Spleen (tissue), 11 donors: Measurements from ENCODE around the gene UBR1. TPM values are rescaled to one million over a fixed set of nuclear protein-coding genes. Genes with fewer than 3 reads are reported as not detected.

Source experiments
- DNase-seq: peaks from one replicate; pipeline ENCODE4 v3.0.0-alpha.2; 2020
- H3K27ac ChIP-seq, 8 donors: fragments of 200-600 bp; sonication (generic) in 7 of 8; 1 replicate in 4 of 8; 2 replicates in 4 of 8; pipeline versions ENCODE4 v1.5.0 to v1.8.0; 2016 to 2021; ENCODE audit warnings: inconsistent platforms in 4 of 8, mild to moderate bottlenecking in 4 of 8, moderate library complexity in 1 of 8
- H3K27me3 ChIP-seq, 7 donors: fragments of 200-600 bp; sonication (generic) in 6 of 7; replicated peaks in 1 of 7; 1 replicate in 4 of 7; 2 replicates in 3 of 7; pipeline versions ENCODE4 v1.5.0 to v1.8.0; 2016 to 2021; ENCODE audit warnings: inconsistent platforms in 3 of 7, mild to moderate bottlenecking in 1 of 7
- H3K36me3 ChIP-seq, 6 donors: fragments of 200-600 bp; sonication (generic) in 5 of 6; 1 replicate in 4 of 6; 2 replicates in 2 of 6; pipeline versions ENCODE4 v1.5.0 to v1.8.0; 2016 to 2021; ENCODE audit warnings: inconsistent platforms in 2 of 6
- H3K4me1 ChIP-seq, 6 donors: fragments of 200-600 bp; sonication (generic) in 5 of 6; 1 replicate in 3 of 6; 2 replicates in 3 of 6; pipeline versions ENCODE4 v1.5.0 to v1.8.0; 2016 to 2021; ENCODE audit warnings: inconsistent platforms in 3 of 6
- H3K4me3 ChIP-seq, 8 donors: fragments of 200-600 bp; sonication (generic) in 7 of 8; 1 replicate in 4 of 8; 2 replicates in 4 of 8; pipeline versions ENCODE4 v1.5.0 to v1.8.0; 2016 to 2021; ENCODE audit warnings: inconsistent platforms in 4 of 8, mild to moderate bottlenecking in 4 of 8, moderate library complexity in 2 of 8
- H3K9me3 ChIP-seq, 8 donors: fragments of 200-600 bp; sonication (generic) in 7 of 8; 1 replicate in 4 of 8; 2 replicates in 4 of 8; pipeline versions ENCODE4 v1.5.0 to v1.8.0; 2016 to 2021; ENCODE audit warnings: inconsistent platforms in 4 of 8
- POLR2A ChIP-seq, 3 donors: fragments of 450-650 bp; IDR thresholded peaks; one replicate each; pipeline ENCODE4 v1.5.1; 2017; ENCODE audit warnings: antibody characterized with exemption in 3 of 3, mild to moderate bottlenecking in 1 of 3
- POLR2AphosphoS5 ChIP-seq, 3 donors: sonication (generic); formaldehyde crosslinking; IDR thresholded peaks; one replicate each; pipeline ENCODE4 v1.5.1; 2017; ENCODE audit warnings: antibody characterized with exemption in 3 of 3
- WGBS, 5 donors: extraction: QIAGEN DNeasy Blood & Tissue Kit in 3 of 5; methylation state at CpG; one replicate each; pipeline versions ENCODE4 v1.1.5 to v1.1.7; 2013 to 2018; 5-methylcytosine and 5-hydroxymethylcytosine counted together
- intact Hi-C: fragments of 100-400 bp; cut with DNase I; formaldehyde crosslinking; loops from one replicate; pipeline ENCODE4 v1.15.0; 2023; ENCODE audit warnings: low total_unique reads
- polyA plus RNA-seq, 3 donors: library from polyadenylated mRNA; stranded (reverse); fragments of 200-250 nt; gene quantifications; one replicate each; pipeline ENCODE4 v1.2.1, GENCODE V29; 2013
- total RNA-seq, 7 donors: library from RNA; depleted of rRNA in 3 of 7; stranded (reverse); fragments of >200 nt in 3 of 7; fragmentation: NEBNext Ultra II Directional in 4 of 7; extraction: Animal tissue kit (Norgen Biotek cat#: 25700) in 4 of 7; gene quantifications; one replicate each; pipeline versions ENCODE4 v1.1.0 to v1.2.1, GENCODE V29; 2016 to 2021
- TF ChIP-seq, protein P1 (sequence below), 11 experiments: fragments of 200-600 bp in 7 of 11; fragments of 450-650 bp in 4 of 11; sonication (generic) in 4 of 11; IDR thresholded peaks in 8 of 11; conservative IDR thresholded peaks in 3 of 11; 1 replicate in 7 of 11; 2 replicates in 4 of 11; pipeline versions ENCODE4 v1.4.0 to v1.8.0; 2016 to 2021; ENCODE audit warnings: antibody characterized with exemption in 11 of 11, inconsistent platforms in 4 of 11, mild to moderate bottlenecking in 1 of 11
- donor health status: healthy with polysubstance abuse.
- donor health status: DM: no; HTN: no; CAD: no; lungs with moderate emphysema.
- donor health status: DM: no; HTN: no; CAD: no.
- donor health status: Bipolar disorder and iron deficiency.
- donor health status: healthy.
- donor health status: DM: no; HTN: no; CAD: no.
- donor health status: DM: yes; HTN: yes; CAD: no.

The UBR1 gene
- total and polyA plus RNA-seq, 10 donors, result 4.3 to 69.2 (median 38.8) TPM

DNA sequence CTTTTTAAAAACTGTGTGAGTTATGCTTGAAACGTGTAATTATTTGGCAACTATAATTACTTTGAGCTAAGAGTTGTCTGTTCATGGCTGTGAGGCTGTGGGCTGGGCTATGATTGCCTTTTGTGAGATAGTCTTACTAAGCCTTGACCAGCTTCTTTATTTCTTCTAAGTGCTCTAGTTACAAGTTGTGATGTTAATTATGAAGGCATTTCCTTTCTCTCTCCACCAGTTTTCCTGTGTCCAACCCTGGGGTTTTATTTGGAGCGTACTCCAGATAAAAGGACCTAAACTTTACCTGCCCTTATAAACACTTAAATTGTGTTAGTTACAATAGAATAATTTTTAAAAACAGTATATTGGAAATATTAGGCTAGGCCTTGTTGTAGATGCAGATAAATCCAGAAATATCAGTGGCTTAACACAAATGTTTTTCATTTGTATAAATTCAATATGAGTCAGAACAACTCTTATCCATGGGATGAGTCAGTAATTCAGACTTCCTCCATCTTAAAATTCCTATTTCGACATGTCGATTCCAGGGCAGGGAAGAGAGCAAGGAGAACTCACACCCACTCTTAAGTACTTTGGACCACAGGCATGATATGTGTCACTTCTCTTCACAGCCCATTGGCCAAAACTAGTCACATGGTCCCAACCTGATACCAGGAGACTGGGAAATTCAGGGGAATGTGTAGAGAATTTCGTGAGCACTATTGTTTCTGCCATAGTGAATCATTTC is 44.5 kb upstream of the UBR1 start:
- WGBS, 5 donors, result 81 to 87% (median 86%) methylated on average over 5 of the region's 5 CpGs
- peaks cover 4 to 100% (median 55%) of the 10 kb centered on the region in 6 donors for H3K36me3 ChIP-seq

DNA sequence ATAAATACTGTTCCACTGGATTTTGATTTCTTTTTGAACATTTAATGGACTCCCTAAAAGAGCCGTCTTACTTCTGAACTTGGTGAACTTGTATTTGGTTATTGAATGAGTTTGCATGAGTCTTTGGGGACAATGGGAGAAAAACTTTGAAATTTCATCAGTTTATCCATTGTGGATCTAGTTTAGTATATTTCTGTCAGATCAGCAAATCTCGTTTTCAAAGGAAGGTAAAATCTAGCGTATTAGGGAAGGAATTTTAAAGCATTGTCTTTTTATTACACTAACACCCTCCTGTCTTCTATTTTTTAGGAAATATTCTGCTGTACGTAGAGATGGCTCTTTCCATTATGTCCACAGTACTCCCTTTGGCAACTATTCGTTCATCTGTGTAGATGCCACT is 40.3 kb upstream of the UBR1 start:
- Histone ChIP-seq H3K4me1 (peaks cover 3 to 25% (median 14%) of the 10 kb centered on the region in 6 donors), H3K27me3 (no peaks in the 10 kb centered on the region), H3K27ac (no peak overlapping the region), H3K36me3 (peaks cover 0 to 82% (median 32%) of the 10 kb centered on the region in 6 donors), H3K9me3 (no peaks in the 10 kb centered on the region), H3K4me3 (no peak overlapping the region)
- TF ChIP-seq POLR2A (IDR thresholded peaks at IDR 0.05) (no peak), POLR2AphosphoS5 (IDR thresholded peaks at IDR 0.05) (no peak)
- TF ChIP-seq, protein P1, sequence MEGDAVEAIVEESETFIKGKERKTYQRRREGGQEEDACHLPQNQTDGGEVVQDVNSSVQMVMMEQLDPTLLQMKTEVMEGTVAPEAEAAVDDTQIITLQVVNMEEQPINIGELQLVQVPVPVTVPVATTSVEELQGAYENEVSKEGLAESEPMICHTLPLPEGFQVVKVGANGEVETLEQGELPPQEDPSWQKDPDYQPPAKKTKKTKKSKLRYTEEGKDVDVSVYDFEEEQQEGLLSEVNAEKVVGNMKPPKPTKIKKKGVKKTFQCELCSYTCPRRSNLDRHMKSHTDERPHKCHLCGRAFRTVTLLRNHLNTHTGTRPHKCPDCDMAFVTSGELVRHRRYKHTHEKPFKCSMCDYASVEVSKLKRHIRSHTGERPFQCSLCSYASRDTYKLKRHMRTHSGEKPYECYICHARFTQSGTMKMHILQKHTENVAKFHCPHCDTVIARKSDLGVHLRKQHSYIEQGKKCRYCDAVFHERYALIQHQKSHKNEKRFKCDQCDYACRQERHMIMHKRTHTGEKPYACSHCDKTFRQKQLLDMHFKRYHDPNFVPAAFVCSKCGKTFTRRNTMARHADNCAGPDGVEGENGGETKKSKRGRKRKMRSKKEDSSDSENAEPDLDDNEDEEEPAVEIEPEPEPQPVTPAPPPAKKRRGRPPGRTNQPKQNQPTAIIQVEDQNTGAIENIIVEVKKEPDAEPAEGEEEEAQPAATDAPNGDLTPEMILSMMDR (IDR thresholded peaks at IDR 0.05 in 8 of 11, conservative IDR thresholded peaks at IDR 0.05 in 3 of 11), result no peak
- DNase-seq, result no peak
- 93 to 96% (median 95%) methylated on average over 5 of the region's 5 CpGs for WGBS, 5 donors
- intact Hi-C loops, result no loop called here

More for the DNA sequence above, 44.5 kb upstream of the UBR1 start:
- Histone ChIP-seq H3K4me3 (no peak overlapping the region), H3K9me3 (no peaks in the 10 kb centered on the region), H3K27me3 (no peaks in the 10 kb centered on the region), H3K4me1 (peaks cover 0 to 22% (median 0%) of the 10 kb centered on the region in 6 donors), H3K27ac (no peak overlapping the region)
- TF ChIP-seq, protein P1 (IDR thresholded peaks at IDR 0.05 in 8 of 11, conservative IDR thresholded peaks at IDR 0.05 in 3 of 11), result no peak
- no peak for TF ChIP-seq POLR2AphosphoS5 (IDR thresholded peaks at IDR 0.05)
- no peak for TF ChIP-seq POLR2A (IDR thresholded peaks at IDR 0.05)
- intact Hi-C loops, result no loop called here
- no peak for DNase-seq

DNA sequence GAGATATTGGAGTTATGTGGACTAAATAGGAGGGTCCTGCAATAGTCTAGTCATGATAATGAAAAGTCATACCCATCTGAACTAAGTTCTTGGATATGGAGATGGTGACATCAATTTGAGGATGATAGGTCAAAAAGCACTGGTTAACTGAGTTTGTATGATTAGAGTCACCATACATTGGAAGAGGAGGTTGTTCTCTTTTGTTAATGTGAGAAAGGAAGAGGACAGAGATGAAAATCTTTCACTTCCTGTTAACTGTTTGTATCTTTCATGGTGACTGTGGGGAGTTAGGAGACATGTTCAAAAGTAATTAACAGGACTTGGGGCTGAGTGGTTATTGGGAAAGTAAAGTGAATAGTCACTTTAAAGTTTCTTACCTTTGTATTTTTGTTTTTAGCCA is 38.7 kb upstream of the UBR1 start:
- intact Hi-C loops, result no loop called here
- H3K4me3 ChIP-seq, result no peak overlapping the region
- H3K27me3 ChIP-seq, result no peaks in the 10 kb centered on the region
- DNase-seq, result no peak
- peaks cover 3 to 25% (median 14%) of the 10 kb centered on the region in 6 donors for H3K4me1 ChIP-seq
- H3K27ac ChIP-seq, result peak overlapping the region in 2 of 8 donors; percentile 2 to 19
- no peak for TF ChIP-seq POLR2A (IDR thresholded peaks at IDR 0.05)
- H3K9me3 ChIP-seq, result no peaks in the 10 kb centered on the region
- H3K36me3 ChIP-seq, result peaks cover 0 to 82% (median 42%) of the 10 kb centered on the region in 6 donors

DNA sequence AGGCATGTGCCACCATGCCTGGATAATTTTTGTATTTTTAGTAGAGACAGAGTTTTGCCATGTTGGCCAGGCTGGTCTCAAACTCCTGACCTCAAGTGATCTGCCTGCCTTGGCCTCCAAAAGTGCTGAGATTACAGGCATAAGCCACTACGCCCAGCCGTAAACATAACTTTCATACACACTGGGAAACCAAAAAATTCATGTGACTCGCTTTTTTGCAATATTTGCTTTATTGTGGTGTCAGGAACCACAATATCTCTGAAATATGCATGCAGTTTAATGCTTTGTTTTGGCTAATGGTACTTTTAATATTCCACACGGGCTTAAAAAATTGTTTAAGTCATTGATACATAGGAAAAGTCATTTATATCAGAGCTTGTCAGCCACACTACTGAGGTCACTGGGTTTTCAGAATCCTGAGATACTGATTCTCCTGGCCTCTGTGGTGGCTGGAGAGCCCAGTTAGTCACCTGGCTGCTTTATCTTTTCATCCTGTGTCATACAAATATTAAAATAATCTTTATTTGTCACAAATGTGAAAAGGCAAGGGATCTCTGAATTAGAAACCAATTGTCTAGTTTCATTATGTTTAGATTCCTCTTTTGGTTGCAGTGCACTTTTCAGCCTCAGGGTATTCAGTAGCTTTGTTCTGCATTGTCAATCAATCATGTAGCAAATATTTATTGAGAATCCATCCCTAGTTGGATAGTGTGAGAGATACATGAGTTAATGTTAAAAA is 37.5 kb upstream of the UBR1 start:
- Histone ChIP-seq H3K4me3 (no peak overlapping the region), H3K4me1 (peaks cover 3 to 25% (median 14%) of the 10 kb centered on the region in 6 donors), H3K27ac (peak overlapping the region in 3 of 8 donors; percentile 4 to 24 (median 10)), H3K27me3 (no peaks in the 10 kb centered on the region), H3K9me3 (no peaks in the 10 kb centered on the region), H3K36me3 (peaks cover 0 to 82% (median 44%) of the 10 kb centered on the region in 6 donors)
- no peak for DNase-seq
- intact Hi-C loops, result no loop called here
- TF ChIP-seq, protein P1 (IDR thresholded peaks at IDR 0.05 in 8 of 11, conservative IDR thresholded peaks at IDR 0.05 in 3 of 11), result peak in 2 of 11 experiments; percentile 9 to 18
- TF ChIP-seq POLR2A (IDR thresholded peaks at IDR 0.05), result no peak
- TF ChIP-seq POLR2AphosphoS5 (IDR thresholded peaks at IDR 0.05), result no peak
- 82 to 91% (median 87%) methylated on average over 4 of the region's 4 CpGs for WGBS, 5 donors
